ENCODE data around the gene OPCML. TPM values are rescaled to one million over a fixed set of nuclear protein-coding genes. Genes with fewer than 3 reads are reported as not detected.

Gene OPCML
- total RNA-seq, 1 experiment from 2014 or later: not detected

DNA sequence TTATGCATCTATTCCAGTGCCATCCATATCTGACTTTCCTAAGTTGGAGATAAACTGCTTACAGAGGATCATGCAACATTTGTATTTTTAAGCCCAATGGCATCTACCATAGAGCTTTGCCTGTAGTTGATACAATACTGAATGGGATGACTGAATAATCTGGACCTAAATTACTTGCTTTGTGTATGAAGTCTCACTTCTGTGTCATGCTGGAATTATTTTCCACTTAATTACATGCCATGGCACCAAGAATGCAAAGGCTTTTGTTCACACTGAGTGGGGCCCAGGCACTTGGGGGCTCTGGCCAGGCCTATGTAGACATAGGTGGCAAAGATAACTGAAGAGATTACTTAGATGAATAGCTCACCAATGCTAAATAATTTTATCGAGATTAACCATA, 51.6 kb downstream of the OPCML start:
- Histone ChIP-seq H3K27ac (no peak overlapping the region), H3K9me2 (ENCODE audit: insufficient read depth) (no peaks in the 10 kb centered on the region), H3K36me3 (ENCODE audit: low read depth) (no peaks in the 10 kb centered on the region), H2AFZ (no peak overlapping the region), H3K9me3 (ENCODE audit: insufficient read depth, low read depth) (no peaks in the 10 kb centered on the region), H3K4me2 (no peak overlapping the region), H4K20me1 (ENCODE audit: insufficient read depth) (no peaks in the 10 kb centered on the region), H3K4me1 (replicated peaks; ENCODE audit: insufficient read depth) (no peaks in the 10 kb centered on the region), H3K79me2 (ENCODE audit: low read depth) (no peaks in the 10 kb centered on the region), H3K27me3 (ENCODE audit: insufficient read depth, low read depth) (peaks cover 5% of the 10 kb centered on the region; the same call in 1 of the 2 replicates), H3K4me3 (no peak overlapping the region), H3F3A (ENCODE audit: insufficient read depth, low read depth) (no peaks in the 10 kb centered on the region)
- intact Hi-C loops (cut with micrococcal nuclease; ENCODE audit: unreplicated experiment): no loop called here
- TF ChIP-seq EZH2 (IDR thresholded peaks at IDR 0.05; ENCODE audit: low read depth): no peak
- TF ChIP-seq, protein P1, sequence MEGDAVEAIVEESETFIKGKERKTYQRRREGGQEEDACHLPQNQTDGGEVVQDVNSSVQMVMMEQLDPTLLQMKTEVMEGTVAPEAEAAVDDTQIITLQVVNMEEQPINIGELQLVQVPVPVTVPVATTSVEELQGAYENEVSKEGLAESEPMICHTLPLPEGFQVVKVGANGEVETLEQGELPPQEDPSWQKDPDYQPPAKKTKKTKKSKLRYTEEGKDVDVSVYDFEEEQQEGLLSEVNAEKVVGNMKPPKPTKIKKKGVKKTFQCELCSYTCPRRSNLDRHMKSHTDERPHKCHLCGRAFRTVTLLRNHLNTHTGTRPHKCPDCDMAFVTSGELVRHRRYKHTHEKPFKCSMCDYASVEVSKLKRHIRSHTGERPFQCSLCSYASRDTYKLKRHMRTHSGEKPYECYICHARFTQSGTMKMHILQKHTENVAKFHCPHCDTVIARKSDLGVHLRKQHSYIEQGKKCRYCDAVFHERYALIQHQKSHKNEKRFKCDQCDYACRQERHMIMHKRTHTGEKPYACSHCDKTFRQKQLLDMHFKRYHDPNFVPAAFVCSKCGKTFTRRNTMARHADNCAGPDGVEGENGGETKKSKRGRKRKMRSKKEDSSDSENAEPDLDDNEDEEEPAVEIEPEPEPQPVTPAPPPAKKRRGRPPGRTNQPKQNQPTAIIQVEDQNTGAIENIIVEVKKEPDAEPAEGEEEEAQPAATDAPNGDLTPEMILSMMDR (conservative IDR thresholded peaks at IDR 0.05): no peak
- ChIA-PET POLR2A (ENCODE audit: unreplicated experiment) (no interaction called here), CTCF (no interaction called here)
- no TSS peak for BruUV-seq (replicated peaks)
- DNase-seq: no peak

DNA sequence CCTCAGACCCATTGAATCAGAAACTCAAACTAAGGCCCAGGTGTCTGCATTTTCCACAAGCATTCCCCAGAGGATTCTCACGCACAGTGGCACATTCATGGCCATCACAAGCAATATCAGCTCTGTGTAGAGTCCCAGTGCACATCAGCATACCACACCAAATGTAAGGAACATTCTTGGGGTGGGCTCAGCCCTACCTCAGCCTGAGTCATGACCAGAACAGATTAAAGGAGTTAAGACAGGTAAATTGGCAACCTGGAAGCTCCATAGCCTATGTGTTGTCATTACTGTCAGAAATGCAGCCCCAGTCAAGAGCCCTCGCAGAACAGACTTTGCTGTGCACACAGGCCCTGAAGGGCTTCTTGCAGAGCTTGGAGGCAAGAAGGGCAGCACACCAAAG, 53.1 kb downstream of the OPCML start:
- no TSS peak for BruUV-seq (replicated peaks)
- no peaks in the 10 kb centered on the region for H3K36me3 ChIP-seq (ENCODE audit: low read depth)
- H3K79me2 ChIP-seq (ENCODE audit: low read depth): no peaks in the 10 kb centered on the region
- TF ChIP-seq EZH2 (IDR thresholded peaks at IDR 0.05; ENCODE audit: low read depth): no peak
- TF ChIP-seq, protein P1 (conservative IDR thresholded peaks at IDR 0.05): no peak
- H3K4me2 ChIP-seq: no peak overlapping the region
- H3K9me2 ChIP-seq (ENCODE audit: insufficient read depth): no peaks in the 10 kb centered on the region
- no peaks in the 10 kb centered on the region for H3K4me1 ChIP-seq (replicated peaks; ENCODE audit: insufficient read depth)
- H3K9me3 ChIP-seq (ENCODE audit: insufficient read depth, low read depth): no peaks in the 10 kb centered on the region
- no peaks in the 10 kb centered on the region for H3F3A ChIP-seq (ENCODE audit: insufficient read depth, low read depth)
- H3K27ac ChIP-seq: no peak overlapping the region
- ChIA-PET POLR2A (ENCODE audit: unreplicated experiment) (no interaction called here), CTCF (no interaction called here)
- no peaks in the 10 kb centered on the region for H4K20me1 ChIP-seq (ENCODE audit: insufficient read depth)
- no peak for DNase-seq
- no peak overlapping the region for H2AFZ ChIP-seq
- H3K4me3 ChIP-seq: no peak overlapping the region
- H3K27me3 ChIP-seq (ENCODE audit: insufficient read depth, low read depth): peaks cover 12% of the 10 kb centered on the region
- intact Hi-C loops (cut with micrococcal nuclease; ENCODE audit: unreplicated experiment): no loop called here

DNA sequence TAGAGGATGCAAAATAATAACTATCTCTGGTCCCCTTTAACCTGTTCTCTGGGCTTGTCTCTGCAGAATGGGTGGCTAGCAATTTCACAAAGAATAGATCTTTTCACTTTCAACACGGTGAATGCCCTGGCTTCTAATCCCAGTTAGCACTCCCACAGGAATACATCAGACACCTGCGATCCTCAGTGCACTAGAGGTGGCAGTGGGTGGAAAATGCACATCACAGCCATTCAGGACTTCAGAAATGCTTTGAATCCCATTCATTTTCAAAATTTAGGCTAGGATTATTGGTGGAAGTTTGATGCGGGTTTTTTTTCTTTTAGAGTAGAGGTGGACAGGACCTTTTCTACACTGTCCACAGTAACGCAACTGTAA, 55.1 kb downstream of the OPCML start:
- Histone ChIP-seq H4K20me1 (ENCODE audit: insufficient read depth) (no peaks in the 10 kb centered on the region), H3K27ac (no peak overlapping the region), H3K4me2 (no peak overlapping the region), H3K4me1 (replicated peaks; ENCODE audit: insufficient read depth) (no peaks in the 10 kb centered on the region), H3K9me2 (ENCODE audit: insufficient read depth) (no peaks in the 10 kb centered on the region), H3K79me2 (ENCODE audit: low read depth) (no peaks in the 10 kb centered on the region), H3K27me3 (ENCODE audit: insufficient read depth, low read depth) (peaks cover 13% of the 10 kb centered on the region), H3K36me3 (ENCODE audit: low read depth) (no peaks in the 10 kb centered on the region), H3K4me3 (no peak overlapping the region), H2AFZ (no peak overlapping the region), H3F3A (ENCODE audit: insufficient read depth, low read depth) (no peaks in the 10 kb centered on the region), H3K9me3 (ENCODE audit: insufficient read depth, low read depth) (no peaks in the 10 kb centered on the region)
- BruUV-seq (replicated peaks): no TSS peak
- ChIA-PET CTCF (no interaction called here), POLR2A (ENCODE audit: unreplicated experiment) (no interaction called here)
- TF ChIP-seq EZH2 (IDR thresholded peaks at IDR 0.05; ENCODE audit: low read depth): no peak
- TF ChIP-seq, protein P1 (conservative IDR thresholded peaks at IDR 0.05): no peak
- intact Hi-C loops (cut with micrococcal nuclease; ENCODE audit: unreplicated experiment): no loop called here
- DNase-seq: no peak

All from PC-9 (cell line).